ENCODE data around the gene PRLR.

- TF ChIP-seq, protein P1, sequence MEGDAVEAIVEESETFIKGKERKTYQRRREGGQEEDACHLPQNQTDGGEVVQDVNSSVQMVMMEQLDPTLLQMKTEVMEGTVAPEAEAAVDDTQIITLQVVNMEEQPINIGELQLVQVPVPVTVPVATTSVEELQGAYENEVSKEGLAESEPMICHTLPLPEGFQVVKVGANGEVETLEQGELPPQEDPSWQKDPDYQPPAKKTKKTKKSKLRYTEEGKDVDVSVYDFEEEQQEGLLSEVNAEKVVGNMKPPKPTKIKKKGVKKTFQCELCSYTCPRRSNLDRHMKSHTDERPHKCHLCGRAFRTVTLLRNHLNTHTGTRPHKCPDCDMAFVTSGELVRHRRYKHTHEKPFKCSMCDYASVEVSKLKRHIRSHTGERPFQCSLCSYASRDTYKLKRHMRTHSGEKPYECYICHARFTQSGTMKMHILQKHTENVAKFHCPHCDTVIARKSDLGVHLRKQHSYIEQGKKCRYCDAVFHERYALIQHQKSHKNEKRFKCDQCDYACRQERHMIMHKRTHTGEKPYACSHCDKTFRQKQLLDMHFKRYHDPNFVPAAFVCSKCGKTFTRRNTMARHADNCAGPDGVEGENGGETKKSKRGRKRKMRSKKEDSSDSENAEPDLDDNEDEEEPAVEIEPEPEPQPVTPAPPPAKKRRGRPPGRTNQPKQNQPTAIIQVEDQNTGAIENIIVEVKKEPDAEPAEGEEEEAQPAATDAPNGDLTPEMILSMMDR (IDR thresholded peaks at IDR 0.05; ENCODE audit: low read depth, low read length), result no peak
- TF ChIP-seq, protein P2, sequence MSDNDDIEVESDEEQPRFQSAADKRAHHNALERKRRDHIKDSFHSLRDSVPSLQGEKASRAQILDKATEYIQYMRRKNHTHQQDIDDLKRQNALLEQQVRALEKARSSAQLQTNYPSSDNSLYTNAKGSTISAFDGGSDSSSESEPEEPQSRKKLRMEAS (IDR thresholded peaks at IDR 0.05; ENCODE audit: low read depth, low read length), result no peak
- no peak for TF ChIP-seq POLR2A (IDR thresholded peaks at IDR 0.05; ENCODE audit: extremely low read depth, insufficient read length)
- no peak for TF ChIP-seq MYC (IDR thresholded peaks at IDR 0.05; ENCODE audit: low read depth, low read length)
These were observed 183.5 kb downstream of the PRLR start for GRCh38 chr5:35046774-35047173.

Measured in NB4 (cell line).